Erythroblast (primary cell): ENCODE results near the gene ZBTB7C.

Experiments used
- DNase-seq, 2 experiments: peaks; one replicate each; lab custom pipeline; 2025; lab: John Stamatoyannopoulos, UW
- GATA1 ChIP-seq: IDR thresholded peaks from 2 replicates; pipeline ENCODE4 v1.6.1; 2011; ENCODE audit warnings: low read depth, mild to moderate bottlenecking, control low read depth, low read length, moderate library complexity
- POLR2A ChIP-seq: IDR thresholded peaks from 2 replicates; pipeline ENCODE4 v1.6.1; 2011; ENCODE audit warnings: mild to moderate bottlenecking, low read length

The ZBTB7C gene

GRCh38 chr18:48026216-48026615 is 383.0 kb downstream of the ZBTB7C start:
- no peak for DNase-seq
- TF ChIP-seq POLR2A, result no peak
- no peak for TF ChIP-seq GATA1

- TF ChIP-seq POLR2A, result no peak
Observed at GRCh38 chr18:48024881-48025660, 384.1 kb downstream of the ZBTB7C start.

GRCh38 chr18:48024009-48024512 is 385.1 kb downstream of the ZBTB7C start:
- TF ChIP-seq GATA1 (no peak), POLR2A (no peak)
- DNase-seq, result no peak

More at GRCh38 chr18:48024881-48025660, 384.1 kb downstream of the ZBTB7C start:
- no peak for DNase-seq

- DNase-seq, result peak; percentile 51 to 54
- TF ChIP-seq POLR2A, result no peak
- peak; percentile 37 for TF ChIP-seq GATA1
Observed at GRCh38 chr18:48023334-48024008, 385.7 kb downstream of the ZBTB7C start.

GRCh38 chr18:48022531-48023329 is 386.5 kb downstream of the ZBTB7C start:
- TF ChIP-seq POLR2A (no peak), GATA1 (no peak)
- DNase-seq, result peak; percentile 67 to 70

GRCh38 chr18:48022021-48022420 is 387.2 kb downstream of the ZBTB7C start:
- DNase-seq, result no peak
- TF ChIP-seq GATA1 (no peak), POLR2A (no peak)

GRCh38 chr18:48021273-48021914 is 387.8 kb downstream of the ZBTB7C start:
- TF ChIP-seq POLR2A, result no peak
- TF ChIP-seq GATA1, result no peak
- no peak for DNase-seq

- TF ChIP-seq GATA1, result no peak
- DNase-seq, result no peak
Observed at GRCh38 chr18:48020337-48021250, 388.6 kb downstream of the ZBTB7C start.

- DNase-seq, result no peak
- no peak for TF ChIP-seq POLR2A
- TF ChIP-seq GATA1, result no peak
Observed at GRCh38 chr18:48019557-48020325, 389.4 kb downstream of the ZBTB7C start.

- no peak for DNase-seq
- TF ChIP-seq GATA1 (no peak), POLR2A (no peak)
Observed at GRCh38 chr18:48018851-48019250, 390.3 kb downstream of the ZBTB7C start.

GRCh38 chr18:48017635-48018034 is 391.5 kb downstream of the ZBTB7C start:
- TF ChIP-seq GATA1, result no peak
- DNase-seq, result no peak

GRCh38 chr18:48013162-48013561 is 396.0 kb downstream of the ZBTB7C start:
- TF ChIP-seq POLR2A, result no peak
- no peak for TF ChIP-seq GATA1

More at GRCh38 chr18:48013162-48013561, 396.0 kb downstream of the ZBTB7C start:
- no peak for DNase-seq
